Measurements from ENCODE around the gene EYA4.

DNA sequence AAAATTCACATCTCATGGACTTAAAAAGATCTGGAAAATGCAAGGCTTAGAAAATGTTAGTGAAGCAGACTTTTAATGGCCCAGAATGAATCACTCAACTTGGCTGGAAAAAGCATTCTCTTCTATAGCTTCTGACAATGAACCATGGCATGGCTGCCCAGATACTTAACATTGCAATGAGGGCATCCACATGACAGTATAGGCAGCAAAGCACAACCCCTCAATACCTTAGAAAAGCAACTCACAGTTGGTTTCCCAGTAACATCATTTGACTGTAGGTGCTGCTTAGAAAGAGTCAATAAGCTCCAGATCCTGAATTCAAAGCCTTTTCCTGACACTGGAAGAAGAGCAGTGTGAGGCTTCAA lies 155.8 kb downstream of the EYA4 start:
- TF ChIP-seq, protein P1, sequence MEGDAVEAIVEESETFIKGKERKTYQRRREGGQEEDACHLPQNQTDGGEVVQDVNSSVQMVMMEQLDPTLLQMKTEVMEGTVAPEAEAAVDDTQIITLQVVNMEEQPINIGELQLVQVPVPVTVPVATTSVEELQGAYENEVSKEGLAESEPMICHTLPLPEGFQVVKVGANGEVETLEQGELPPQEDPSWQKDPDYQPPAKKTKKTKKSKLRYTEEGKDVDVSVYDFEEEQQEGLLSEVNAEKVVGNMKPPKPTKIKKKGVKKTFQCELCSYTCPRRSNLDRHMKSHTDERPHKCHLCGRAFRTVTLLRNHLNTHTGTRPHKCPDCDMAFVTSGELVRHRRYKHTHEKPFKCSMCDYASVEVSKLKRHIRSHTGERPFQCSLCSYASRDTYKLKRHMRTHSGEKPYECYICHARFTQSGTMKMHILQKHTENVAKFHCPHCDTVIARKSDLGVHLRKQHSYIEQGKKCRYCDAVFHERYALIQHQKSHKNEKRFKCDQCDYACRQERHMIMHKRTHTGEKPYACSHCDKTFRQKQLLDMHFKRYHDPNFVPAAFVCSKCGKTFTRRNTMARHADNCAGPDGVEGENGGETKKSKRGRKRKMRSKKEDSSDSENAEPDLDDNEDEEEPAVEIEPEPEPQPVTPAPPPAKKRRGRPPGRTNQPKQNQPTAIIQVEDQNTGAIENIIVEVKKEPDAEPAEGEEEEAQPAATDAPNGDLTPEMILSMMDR (conservative IDR thresholded peaks at IDR 0.05 in 1 of 2, IDR thresholded peaks at IDR 0.05 in 1 of 2; ENCODE audit: extremely low read depth in 1 of 2, insufficient read depth in 1 of 2, low read depth in 1 of 2, low read length in 2 of 2): no peak
- no peak for TF ChIP-seq EZH2 (IDR thresholded peaks at IDR 0.05; ENCODE audit: borderline replicate concordance, low read length)

Data from mammary epithelial cell (primary cell).